Esophagus muscularis mucosa (tissue), 4 donors: Measurements from ENCODE around the gene TTYH1.

Source experiments
- EP300 ChIP-seq: sonication (generic); formaldehyde crosslinking; IDR thresholded peaks from one replicate; pipeline ENCODE4 v1.6.1; 2017; ENCODE audit warnings: antibody characterized with exemption
- POLR2A ChIP-seq: fragments of 450-650 bp; IDR thresholded peaks from one replicate; pipeline ENCODE4 v1.6.1; 2017; ENCODE audit warnings: antibody characterized with exemption, moderate library complexity, mild to moderate bottlenecking, low read depth
- POLR2AphosphoS5 ChIP-seq, 2 donors: sonication (generic); formaldehyde crosslinking; IDR thresholded peaks; one replicate each; pipeline ENCODE4 v1.6.1; 2017; ENCODE audit warnings: antibody characterized with exemption in 2 of 2
- TF ChIP-seq, protein P1 (sequence below), 3 experiments: fragments of 200-600 bp in 2 of 3; fragments of 450-650 bp in 1 of 3; sonication (generic) in 2 of 3; IDR thresholded peaks; one replicate each; pipeline ENCODE4 v1.5.1; 2017 to 2019; ENCODE audit warnings: antibody characterized with exemption in 3 of 3, mild to moderate bottlenecking in 2 of 3, moderate library complexity in 1 of 3

DNA sequence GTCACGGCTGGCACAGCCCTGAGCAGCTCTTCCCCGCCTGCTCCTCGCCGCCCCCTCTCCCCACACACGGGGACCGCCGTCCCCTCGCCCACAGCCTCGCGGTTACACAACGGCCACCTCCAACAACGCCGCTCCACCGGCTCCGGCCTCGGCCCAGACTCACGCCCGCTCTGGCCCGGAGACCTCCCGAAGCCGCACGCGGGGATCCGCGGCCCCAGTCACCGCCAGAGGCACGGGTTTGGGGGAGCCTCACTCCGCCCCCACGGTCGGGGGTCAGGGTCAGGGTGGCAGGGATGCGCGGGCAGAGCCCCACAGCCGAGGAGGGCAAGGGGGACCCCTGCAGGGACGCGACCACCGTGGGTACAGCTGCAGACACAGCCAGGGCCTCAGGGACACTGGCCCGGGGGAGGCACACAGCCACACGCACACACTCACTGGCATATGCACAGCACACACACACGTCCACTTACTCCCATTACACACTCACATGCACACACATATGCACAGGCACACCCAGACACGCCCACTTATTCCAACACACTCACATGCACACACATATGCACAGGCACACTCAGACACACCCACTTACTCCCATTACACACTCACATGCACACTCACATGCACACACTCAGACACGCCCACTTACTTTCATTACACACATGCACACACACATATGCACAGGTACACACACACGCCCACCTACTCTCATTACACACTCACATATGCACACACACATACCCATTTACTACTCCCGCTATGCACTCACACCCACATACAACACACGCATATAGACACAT is 1.6 kb downstream of the TTYH1 start:
- TF ChIP-seq, protein P1, sequence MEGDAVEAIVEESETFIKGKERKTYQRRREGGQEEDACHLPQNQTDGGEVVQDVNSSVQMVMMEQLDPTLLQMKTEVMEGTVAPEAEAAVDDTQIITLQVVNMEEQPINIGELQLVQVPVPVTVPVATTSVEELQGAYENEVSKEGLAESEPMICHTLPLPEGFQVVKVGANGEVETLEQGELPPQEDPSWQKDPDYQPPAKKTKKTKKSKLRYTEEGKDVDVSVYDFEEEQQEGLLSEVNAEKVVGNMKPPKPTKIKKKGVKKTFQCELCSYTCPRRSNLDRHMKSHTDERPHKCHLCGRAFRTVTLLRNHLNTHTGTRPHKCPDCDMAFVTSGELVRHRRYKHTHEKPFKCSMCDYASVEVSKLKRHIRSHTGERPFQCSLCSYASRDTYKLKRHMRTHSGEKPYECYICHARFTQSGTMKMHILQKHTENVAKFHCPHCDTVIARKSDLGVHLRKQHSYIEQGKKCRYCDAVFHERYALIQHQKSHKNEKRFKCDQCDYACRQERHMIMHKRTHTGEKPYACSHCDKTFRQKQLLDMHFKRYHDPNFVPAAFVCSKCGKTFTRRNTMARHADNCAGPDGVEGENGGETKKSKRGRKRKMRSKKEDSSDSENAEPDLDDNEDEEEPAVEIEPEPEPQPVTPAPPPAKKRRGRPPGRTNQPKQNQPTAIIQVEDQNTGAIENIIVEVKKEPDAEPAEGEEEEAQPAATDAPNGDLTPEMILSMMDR (IDR thresholded peaks at IDR 0.05): no peak
- TF ChIP-seq POLR2A (no peak), EP300 (no peak), POLR2AphosphoS5 (IDR thresholded peaks at IDR 0.05) (no peak)
